ENCODE results near the gene DDX52.

- TF ChIP-seq POLR2A (IDR thresholded peaks at IDR 0.05; ENCODE audit: low read depth) = no peak
- TF ChIP-seq EP300 (IDR thresholded peaks at IDR 0.05) = no peak
These were observed 45.1 kb downstream of the DDX52 start for GRCh38 chr17:37598145-37598544.

All from esophagus muscularis mucosa (tissue), 2 donors.